GM12878 (cell line): ENCODE results near the gene MYO16. TPM values are rescaled to one million over a fixed set of nuclear protein-coding genes. Genes with fewer than 3 reads are reported as not detected.

Experiments
- ATAC-seq: fragments of 200-7000 bp; cut with Tn5 transposase; 3 replicates; pipeline ENCODE4 v1.9.1; 2020; ENCODE audit warnings: mild to moderate bottlenecking, moderate library complexity
- BruUV-seq: library from RNA; stranded (reverse); fragments of 400-500 nt; replicated peaks from 2 replicates; lab custom pipeline; 2021; lab: Mats Ljungman, UMichigan
- CTCF ChIA-PET: fragments of 300-600 bp; sonication (Branson Sonifier 250); formaldehyde crosslinking; extraction: SDS; loops from one replicate; lab custom pipeline; 2021; ENCODE audit warnings: inconsistent platforms; lab: Yijun Ruan, JAX
- POLR2A ChIA-PET: fragments of 350-600 bp; formaldehyde crosslinking; extraction: SDS; loops from one replicate; lab custom pipeline; 2021; ENCODE audit warnings: inconsistent platforms; lab: Charles Lee
- RAD21 ChIA-PET: fragments of 300-600 bp; sonication (Branson Sonifier 250); formaldehyde crosslinking; loops from one replicate; lab custom pipeline; 2023; ENCODE audit warnings: antibody characterized with exemption; ENCODE audit not compliant: unreplicated experiment; lab: Charles Lee
- SMC1A ChIA-PET: fragments of 300-600 bp; sonication (Branson Sonifier 250); formaldehyde crosslinking; loops from one replicate; lab custom pipeline; 2023; ENCODE audit not compliant: unreplicated experiment, uncharacterized antibody; lab: Charles Lee
- DNase-seq: peaks from one replicate; pipeline ENCODE4 v3.0.0-alpha.2; 2011; ENCODE audit warnings: low read depth, low spot score
- FAIRE-seq: peaks from 3 replicates; lab custom pipeline; 2011; peaks lifted over from hg19 to GRCh38; lab: Jason Lieb, UNC
- H2AFZ ChIP-seq: 2 replicates; pipeline ENCODE4 v1.6.0; 2011; ENCODE audit warnings: low read depth, low read length, control low read depth; ENCODE audit not compliant: control insufficient read depth
- H3K27ac ChIP-seq: 2 replicates; pipeline ENCODE4 v1.5.1; 2011; ENCODE audit warnings: control low read depth; ENCODE audit not compliant: control insufficient read depth, insufficient read depth
- H3K27me3 ChIP-seq, 2 experiments: replicated peaks in 1 of 2; 2 replicates each; pipeline versions ENCODE4 v1.6.0 to v1.6.1; 2011; ENCODE audit warnings: low read length in 1 of 2; ENCODE audit not compliant: control insufficient read depth in 2 of 2, insufficient read depth in 2 of 2
- H3K36me3 ChIP-seq, 2 experiments: 2 replicates each; pipeline ENCODE4 v1.5.1; 2011; ENCODE audit warnings: low read length in 1 of 2; ENCODE audit not compliant: control insufficient read depth in 2 of 2, insufficient read depth in 2 of 2
- H3K4me1 ChIP-seq: 2 replicates; pipeline ENCODE4 v1.6.1; 2011; ENCODE audit warnings: mild to moderate bottlenecking, low read length, moderate library complexity, mixed read lengths; ENCODE audit not compliant: control insufficient read depth, insufficient read depth
- H3K4me2 ChIP-seq: 2 replicates; pipeline ENCODE4 v1.6.0; 2011; ENCODE audit warnings: control low read depth; ENCODE audit not compliant: control insufficient read depth, insufficient read depth
- H3K4me3 ChIP-seq: fragments of 200-600 bp; sonication (generic); 2 replicates; pipeline ENCODE4 v1.5.1; 2016
- H3K79me2 ChIP-seq: 2 replicates; pipeline ENCODE4 v1.6.0; 2011; ENCODE audit warnings: low read length; ENCODE audit not compliant: control insufficient read depth, insufficient read depth
- H3K9ac ChIP-seq: 2 replicates; pipeline ENCODE4 v1.8.0; 2011; ENCODE audit warnings: low read length, control low read depth, mixed read lengths; ENCODE audit not compliant: control insufficient read depth, insufficient read depth
- H3K9me3 ChIP-seq: replicated peaks from 3 replicates; pipeline ENCODE4 v1.5.1; 2011; ENCODE audit warnings: mild to moderate bottlenecking, low read length; ENCODE audit not compliant: control insufficient read depth, insufficient read depth
- H4K20me1 ChIP-seq: 2 replicates; pipeline ENCODE4 v1.6.0; 2011; ENCODE audit not compliant: control insufficient read depth, insufficient read depth
- BACH1 ChIP-seq: fragments of 450-650 bp; IDR thresholded peaks from 2 replicates; pipeline ENCODE4 v1.6.1; 2017; ENCODE audit warnings: mild to moderate bottlenecking, borderline replicate concordance
- CBX3 ChIP-seq: fragments of 200-600 bp; sonication (generic); IDR thresholded peaks from 2 replicates; pipeline ENCODE4 v1.6.1; 2016; ENCODE audit warnings: low read depth, borderline replicate concordance
- CHD2 ChIP-seq: IDR thresholded peaks from 2 replicates; pipeline ENCODE4 v1.6.1; 2011; ENCODE audit warnings: low read depth, low read length, improper control_type of control experiment, borderline replicate concordance
- HDAC2 ChIP-seq: fragments of 200-600 bp; sonication (generic); IDR thresholded peaks from 2 replicates; pipeline ENCODE4 v1.6.1; 2017
- IRF4 ChIP-seq: IDR thresholded peaks from 2 replicates; pipeline ENCODE4 v1.6.1; 2011; ENCODE audit warnings: low read depth, low read length
- JUND ChIP-seq: IDR thresholded peaks from 2 replicates; pipeline ENCODE4 v1.6.1; 2012; ENCODE audit warnings: low read depth, mild to moderate bottlenecking, low read length, improper control_type of control experiment, moderate library complexity
- PAX5 ChIP-seq: IDR thresholded peaks from 2 replicates; pipeline ENCODE4 v1.6.1; 2011; ENCODE audit warnings: low read depth, low read length, borderline replicate concordance
- POU2F2 ChIP-seq: IDR thresholded peaks from 3 replicates; pipeline ENCODE4 v1.6.1; 2011; ENCODE audit warnings: low read depth, mild to moderate bottlenecking, low read length, borderline replicate concordance
- PRDM15 ChIP-seq: fragments of 450-650 bp; formaldehyde crosslinking; IDR thresholded peaks from 2 replicates; pipeline ENCODE4 v1.4.0; 2020; ENCODE audit warnings: mild to moderate bottlenecking, moderate library complexity
- REST ChIP-seq: IDR thresholded peaks from 2 replicates; pipeline ENCODE4 v1.6.1; 2012; ENCODE audit warnings: mild to moderate bottlenecking, low read depth, low read length
- ZNF24 ChIP-seq: fragments of 450-650 bp; IDR thresholded peaks from 2 replicates; pipeline ENCODE4 v1.6.1; 2017; ENCODE audit warnings: antibody characterized with exemption, mild to moderate bottlenecking
- ZSCAN29 ChIP-seq: fragments of 450-650 bp; IDR thresholded peaks from 2 replicates; pipeline ENCODE4 v1.6.1; 2017; ENCODE audit warnings: mild to moderate bottlenecking, moderate library complexity
- WGBS: methylation state at CpG from one replicate; pipeline ENCODE4 v1.1.6; 2016; ENCODE audit warnings: low lambda C conversion rate; ENCODE audit not compliant: insufficient replicate concordance, insufficient coverage; ENCODE audit errors: missing lambda C conversion rate; 5-methylcytosine and 5-hydroxymethylcytosine counted together
- in situ Hi-C: fragments of 300-500 bp; cut with MboI; formaldehyde crosslinking; loops from 9 replicates; pipeline ENCODE4 v1.14.3; 2018; ENCODE audit warnings: mixed read lengths
- intact Hi-C: fragments of 100-400 bp; cut with micrococcal nuclease; formaldehyde crosslinking; loops from one replicate; pipeline ENCODE4 v1.14.2; 2022; ENCODE audit not compliant: unreplicated experiment
- polyA plus RNA-seq, 11 experiments: library from polyadenylated mRNA; depleted of rRNA in 4 of 11; unstranded in 6 of 11; stranded (reverse) in 5 of 11; fragments of >200 nt; fragmentation: Nextera tagmentation in 4 of 11; fragmentation: Illumina TruSeq in 1 of 11; extraction: Ambion mirVana in 4 of 11; extraction: Trizol in 1 of 11; gene quantifications; 1 replicate in 1 of 11; 2 replicates in 10 of 11; pipeline versions ENCODE4 v1.2.1 to v1.2.3, GENCODE V29; 2011 to 2016; ENCODE audit warnings: inconsistent platforms in 2 of 11, missing spikeins in 2 of 11, low read depth in 1 of 11
- total RNA-seq, 4 experiments: library from RNA; depleted of rRNA in 3 of 4; stranded (reverse); fragments of >200 nt in 3 of 4; fragmentation: Illumina TruSeq in 1 of 4; extraction: Trizol in 1 of 4; gene quantifications; 2 replicates each; pipeline versions ENCODE4 v1.2.1 to v1.2.3, GENCODE V29; 2013 to 2021

The MYO16 gene
- total and polyA plus RNA-seq, 10 of the 15 experiments (the other 5 are each of a cell fraction or from before 2014, with no cell fraction given): under 0.01 to 1.7 (median 0.05) TPM; not detected in 4

GRCh38 chr13:108621462-108621861 is 7.9 kb upstream of the MYO16 start (continued):
- TF ChIP-seq JUND: no peak
- no peak for TF ChIP-seq PAX5
- no peak for TF ChIP-seq IRF4
- TF ChIP-seq REST: no peak

- in situ Hi-C loops (no loop called here), intact Hi-C loops (no loop called here)
- no TSS peak for BruUV-seq
- H3K9me3 ChIP-seq: no peaks in the 10 kb centered on the region; the same call in 2 of the 3 replicates
- DNase-seq (no peak), ATAC-seq (no peak), FAIRE-seq (no peak)
- ChIA-PET RAD21 (no interaction called here), CTCF (no interaction called here), SMC1A (no interaction called here), POLR2A (no interaction called here)
- no peaks in the 10 kb centered on the region for H3K36me3 ChIP-seq
- no peak overlapping the region for H3K27ac ChIP-seq
- H3K4me2 ChIP-seq: no peak overlapping the region
- 26% methylated on average over 3 of the region's 3 CpGs for WGBS
- H3K4me3 ChIP-seq: no peak overlapping the region
- H3K79me2 ChIP-seq: no peaks in the 10 kb centered on the region
- no peak overlapping the region for H2AFZ ChIP-seq
- H4K20me1 ChIP-seq: no peaks in the 10 kb centered on the region
- H3K9ac ChIP-seq: no peak overlapping the region
- H3K4me1 ChIP-seq: no peaks in the 10 kb centered on the region
- no peaks in the 10 kb centered on the region for H3K27me3 ChIP-seq
- TF ChIP-seq BACH1 (no peak), PRDM15 (no peak), CBX3 (no peak), CHD2 (no peak), POU2F2 (no peak), HDAC2 (no peak), ZSCAN29 (no peak), ZNF24 (no peak)
Measured at GRCh38 chr13:108624108-108624507, 5.3 kb upstream of the MYO16 start.
